IPS-18c (cell line): ENCODE data around the gene NANOGP8.

Experiments used
- H3K4me3 ChIP-seq: 2 replicates; pipeline ENCODE4 v1.7.0; 2013; ENCODE audit warnings: low read depth, mild to moderate bottlenecking, low read length, moderate library complexity; ENCODE audit not compliant: insufficient read depth
- H3K9me3 ChIP-seq: one replicate; pipeline ENCODE4 v1.6.1; 2013; ENCODE audit warnings: mild to moderate bottlenecking, low read length, moderate library complexity; ENCODE audit not compliant: control insufficient read depth, insufficient read depth

Gene NANOGP8

GRCh38 chr15:35068846-35069475 lies 16.1 kb downstream of the NANOGP8 start:
- Histone ChIP-seq H3K9me3 (no peaks in the 10 kb centered on the region), H3K4me3 (no peak overlapping the region)

GRCh38 chr15:35067496-35068347 lies 17.4 kb downstream of the NANOGP8 start:
- H3K4me3 ChIP-seq: no peak overlapping the region
- no peaks in the 10 kb centered on the region for H3K9me3 ChIP-seq

- no peaks in the 10 kb centered on the region for H3K9me3 ChIP-seq
Measured at GRCh38 chr15:35066094-35066493, 19.0 kb downstream of the NANOGP8 start.

GRCh38 chr15:35064576-35065190 lies 20.4 kb downstream of the NANOGP8 start:
- Histone ChIP-seq H3K9me3 (no peaks in the 10 kb centered on the region), H3K4me3 (no peak overlapping the region)

More at GRCh38 chr15:35066094-35066493, 19.0 kb downstream of the NANOGP8 start:
- H3K4me3 ChIP-seq: no peak overlapping the region

GRCh38 chr15:35062738-35063099 lies 22.4 kb downstream of the NANOGP8 start:
- Histone ChIP-seq H3K4me3 (no peak overlapping the region), H3K9me3 (no peaks in the 10 kb centered on the region)

GRCh38 chr15:35061825-35062737 lies 23.0 kb downstream of the NANOGP8 start:
- Histone ChIP-seq H3K9me3 (no peaks in the 10 kb centered on the region), H3K4me3 (no peak overlapping the region)

GRCh38 chr15:35061161-35061824 lies 23.8 kb downstream of the NANOGP8 start:
- H3K4me3 ChIP-seq: no peak overlapping the region
- no peaks in the 10 kb centered on the region for H3K9me3 ChIP-seq

- no peak overlapping the region for H3K4me3 ChIP-seq
- H3K9me3 ChIP-seq: no peaks in the 10 kb centered on the region
Measured at GRCh38 chr15:35060591-35060990, 24.5 kb downstream of the NANOGP8 start.

- Histone ChIP-seq H3K9me3 (no peaks in the 10 kb centered on the region), H3K4me3 (no peak overlapping the region)
Measured at GRCh38 chr15:35058534-35059054, 26.5 kb downstream of the NANOGP8 start.

GRCh38 chr15:35055416-35056105 lies 29.5 kb downstream of the NANOGP8 start:
- Histone ChIP-seq H3K9me3 (no peaks in the 10 kb centered on the region), H3K4me3 (no peak overlapping the region)

- Histone ChIP-seq H3K9me3 (no peaks in the 10 kb centered on the region), H3K4me3 (no peak overlapping the region)
Measured at GRCh38 chr15:35054380-35054779, 30.7 kb downstream of the NANOGP8 start.

GRCh38 chr15:35047996-35048395 lies 37.1 kb downstream of the NANOGP8 start:
- Histone ChIP-seq H3K4me3 (no peak overlapping the region), H3K9me3 (no peaks in the 10 kb centered on the region)

GRCh38 chr15:35047528-35047927 lies 37.6 kb downstream of the NANOGP8 start:
- Histone ChIP-seq H3K9me3 (no peaks in the 10 kb centered on the region), H3K4me3 (no peak overlapping the region)

- Histone ChIP-seq H3K9me3 (no peaks in the 10 kb centered on the region), H3K4me3 (no peak overlapping the region)
Measured at GRCh38 chr15:35043373-35044095, 41.6 kb downstream of the NANOGP8 start.
